LNCaP clone FGC (cell line): ENCODE measurements around the gene WFS1.
A peak's percentile ranks its signal among the peaks of the same experiment; 100 is the strongest.

Experiments used
- DNase-seq: peaks from one replicate; pipeline ENCODE4 v3.0.0-alpha.2; 2011; ENCODE audit warnings: low read depth
- H3K4me3 ChIP-seq: 2 replicates; pipeline ENCODE4 v1.5.1; 2011; ENCODE audit warnings: mild to moderate bottlenecking, low read depth, low read length, control low read depth
- TF ChIP-seq, protein P1 (sequence below): IDR thresholded peaks from 2 replicates; pipeline ENCODE4 v1.5.1; 2012; ENCODE audit warnings: mild to moderate bottlenecking; ENCODE audit not compliant: control insufficient read depth, insufficient read depth; ENCODE audit errors: extremely low read depth

WFS1 gene

GRCh38 chr4:6307891-6308290 is 38.2 kb downstream of the WFS1 start:
- no peak overlapping the region for H3K4me3 ChIP-seq
- TF ChIP-seq, protein P1, sequence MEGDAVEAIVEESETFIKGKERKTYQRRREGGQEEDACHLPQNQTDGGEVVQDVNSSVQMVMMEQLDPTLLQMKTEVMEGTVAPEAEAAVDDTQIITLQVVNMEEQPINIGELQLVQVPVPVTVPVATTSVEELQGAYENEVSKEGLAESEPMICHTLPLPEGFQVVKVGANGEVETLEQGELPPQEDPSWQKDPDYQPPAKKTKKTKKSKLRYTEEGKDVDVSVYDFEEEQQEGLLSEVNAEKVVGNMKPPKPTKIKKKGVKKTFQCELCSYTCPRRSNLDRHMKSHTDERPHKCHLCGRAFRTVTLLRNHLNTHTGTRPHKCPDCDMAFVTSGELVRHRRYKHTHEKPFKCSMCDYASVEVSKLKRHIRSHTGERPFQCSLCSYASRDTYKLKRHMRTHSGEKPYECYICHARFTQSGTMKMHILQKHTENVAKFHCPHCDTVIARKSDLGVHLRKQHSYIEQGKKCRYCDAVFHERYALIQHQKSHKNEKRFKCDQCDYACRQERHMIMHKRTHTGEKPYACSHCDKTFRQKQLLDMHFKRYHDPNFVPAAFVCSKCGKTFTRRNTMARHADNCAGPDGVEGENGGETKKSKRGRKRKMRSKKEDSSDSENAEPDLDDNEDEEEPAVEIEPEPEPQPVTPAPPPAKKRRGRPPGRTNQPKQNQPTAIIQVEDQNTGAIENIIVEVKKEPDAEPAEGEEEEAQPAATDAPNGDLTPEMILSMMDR = no peak
- no peak for DNase-seq

DNA sequence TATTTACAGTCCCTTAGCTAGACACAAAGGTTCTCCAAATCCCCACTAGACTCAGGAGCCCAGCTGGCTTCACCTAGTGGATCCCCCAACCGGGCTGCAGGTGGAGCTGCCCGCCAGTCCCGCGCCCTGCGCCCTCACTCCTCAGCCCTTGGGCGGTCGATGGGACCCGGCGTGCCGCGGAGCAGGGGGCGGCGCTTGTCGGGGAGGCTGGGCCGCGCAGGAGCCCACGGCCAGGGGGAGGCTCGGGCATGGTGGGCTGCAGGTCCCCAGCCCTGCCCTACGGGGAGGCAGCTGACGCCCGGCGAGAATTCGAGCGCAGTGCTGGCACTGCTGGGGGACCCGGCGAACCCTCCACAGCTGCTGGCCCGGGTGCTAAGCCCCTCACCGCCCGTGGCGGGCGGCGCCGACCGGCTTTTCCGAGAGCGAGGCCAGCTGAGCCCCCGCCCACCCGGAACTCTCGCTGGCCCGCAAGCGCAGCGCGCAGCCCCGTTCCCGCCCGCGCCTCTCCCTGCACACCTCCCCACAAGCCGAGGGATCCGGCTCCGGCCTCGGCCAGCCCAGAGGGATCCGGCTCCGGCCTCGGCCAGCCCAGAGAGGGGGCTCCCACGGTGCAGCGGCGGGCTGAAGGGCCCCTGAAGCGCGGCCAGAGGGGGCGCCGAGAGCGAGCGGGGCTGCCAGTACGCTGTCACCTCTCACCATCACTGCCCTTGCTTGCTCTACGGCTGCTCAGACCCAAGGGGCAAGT is 39.4 kb downstream of the WFS1 start:
- DNase-seq = no peak
- TF ChIP-seq, protein P1 = no peak
- H3K4me3 ChIP-seq = no peak overlapping the region

DNA sequence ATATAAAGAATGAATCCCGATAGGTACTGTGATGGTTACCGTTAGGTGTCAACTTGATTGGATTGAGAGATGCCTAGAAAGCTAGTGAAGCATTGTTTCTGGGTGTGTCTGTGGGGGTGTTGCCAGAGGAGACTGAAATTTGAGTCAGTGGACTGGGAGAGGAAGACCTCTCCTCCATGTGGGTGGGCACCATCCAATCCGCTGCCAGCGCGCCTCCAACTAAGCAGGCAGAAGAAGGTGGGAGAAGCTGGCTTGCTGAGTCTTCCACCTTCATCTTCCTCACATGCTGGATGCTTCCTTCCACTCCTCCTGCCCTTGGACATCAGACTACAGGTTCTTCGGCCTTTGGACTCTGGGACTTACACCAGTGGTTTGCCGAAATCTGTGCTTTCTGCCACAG is 40.1 kb downstream of the WFS1 start:
- TF ChIP-seq, protein P1 = no peak
- DNase-seq = no peak
- H3K4me3 ChIP-seq = no peak overlapping the region

- peak; percentile 54 for DNase-seq
- TF ChIP-seq, protein P1 = no peak
- H3K4me3 ChIP-seq = no peak overlapping the region
Measured at GRCh38 chr4:6313216-6313615, 43.6 kb downstream of the WFS1 start.

- H3K4me3 ChIP-seq = no peak overlapping the region
- TF ChIP-seq, protein P1 = no peak
- no peak for DNase-seq
Measured at GRCh38 chr4:6316461-6317003, 46.9 kb downstream of the WFS1 start.

GRCh38 chr4:6318206-6318605 is 48.6 kb downstream of the WFS1 start:
- no peak for DNase-seq
- no peak overlapping the region for H3K4me3 ChIP-seq
- TF ChIP-seq, protein P1 = no peak
